T-helper 17 cell (primary cell): ENCODE data around the gene LMOD2. TPM values are rescaled to one million over a fixed set of nuclear protein-coding genes. Genes with fewer than 3 reads are reported as not detected.

Source experiments
- ATAC-seq: fragments of 150-1000 bp; cut with Tn5 transposase; 2 replicates; pipeline ENCODE4 v1.10.0; 2021; ENCODE audit warnings: mild to moderate bottlenecking, moderate library complexity
- DNase-seq, 3 donors: peaks; one replicate each; pipeline versions ENCODE4 v3.0.0 to v3.0.0-alpha.2; 2020 to 2021
- H3K9me3 ChIP-seq: one replicate; pipeline ENCODE4 v1.7.0; 2013; ENCODE audit warnings: low read length, mild to moderate bottlenecking; ENCODE audit not compliant: control insufficient read depth, poor library complexity, severe bottlenecking
- H3K27ac Mint-ChIP-seq: one replicate; pipeline ENCODE4 v1.8.0; 2022; ENCODE audit warnings: mild to moderate bottlenecking, moderate library complexity, mixed read lengths
- H3K27me3 Mint-ChIP-seq: one replicate; pipeline ENCODE4 v1.8.0; 2022; ENCODE audit warnings: mixed read lengths
- H3K36me3 Mint-ChIP-seq: one replicate; pipeline ENCODE4 v1.8.0; 2022; ENCODE audit warnings: low read depth, mixed read lengths
- H3K4me1 Mint-ChIP-seq: one replicate; pipeline ENCODE4 v1.8.0; 2022; ENCODE audit warnings: mild to moderate bottlenecking, mixed read lengths
- H3K4me3 Mint-ChIP-seq: one replicate; pipeline ENCODE4 v1.8.0; 2022; ENCODE audit warnings: mild to moderate bottlenecking, moderate library complexity, mixed read lengths
- total RNA-seq, 4 donors: library from RNA in 2 of 4; stranded (reverse) in 2 of 4; gene quantifications; one replicate each; pipeline ENCODE4 v1.2.3 and lab custom pipeline; 2022 to 2026

The LMOD2 gene
- total RNA-seq, 2 donors from 2014 or later, result not detected

- peaks cover 51% of the 10 kb centered on the region for H3K27me3 Mint-ChIP-seq
- no peaks in the 10 kb centered on the region for H3K9me3 ChIP-seq
- ATAC-seq, result no peak
- DNase-seq, result no peak
- H3K4me3 Mint-ChIP-seq, result no peak overlapping the region
- H3K4me1 Mint-ChIP-seq, result peaks cover 2% of the 10 kb centered on the region
- no peaks in the 10 kb centered on the region for H3K36me3 Mint-ChIP-seq
- H3K27ac Mint-ChIP-seq, result no peak overlapping the region
These were observed 8.4 kb upstream of the LMOD2 start for GRCh38 chr7:123647106-123647730.

GRCh38 chr7:123649964-123650363, 5.7 kb upstream of the LMOD2 start:
- no peak overlapping the region for H3K27ac Mint-ChIP-seq
- no peak for ATAC-seq
- no peaks in the 10 kb centered on the region for H3K36me3 Mint-ChIP-seq

GRCh38 chr7:123650595-123650994, 5.1 kb upstream of the LMOD2 start:
- ATAC-seq (no peak), DNase-seq (no peak)
- no peaks in the 10 kb centered on the region for H3K9me3 ChIP-seq
- Mint-ChIP-seq H3K27me3 (peaks cover 20% of the 10 kb centered on the region), H3K27ac (no peak overlapping the region), H3K36me3 (no peaks in the 10 kb centered on the region), H3K4me3 (no peak overlapping the region), H3K4me1 (peaks cover 2% of the 10 kb centered on the region)

More at GRCh38 chr7:123649964-123650363, 5.7 kb upstream of the LMOD2 start:
- DNase-seq, result no peak
- H3K4me3 Mint-ChIP-seq, result no peak overlapping the region
- H3K4me1 Mint-ChIP-seq, result peaks cover 2% of the 10 kb centered on the region
- no peaks in the 10 kb centered on the region for H3K9me3 ChIP-seq
- peaks cover 23% of the 10 kb centered on the region for H3K27me3 Mint-ChIP-seq

- no peak for ATAC-seq
- no peaks in the 10 kb centered on the region for H3K36me3 Mint-ChIP-seq
- no peak overlapping the region for H3K4me3 Mint-ChIP-seq
- peaks cover 11% of the 10 kb centered on the region for H3K27me3 Mint-ChIP-seq
- H3K27ac Mint-ChIP-seq, result no peak overlapping the region
- peaks cover 2% of the 10 kb centered on the region for H3K4me1 Mint-ChIP-seq
- H3K9me3 ChIP-seq, result no peaks in the 10 kb centered on the region
- no peak for DNase-seq
These were observed 3.3 kb upstream of the LMOD2 start for GRCh38 chr7:123652406-123652805.

GRCh38 chr7:123653162-123653561, 2.5 kb upstream of the LMOD2 start:
- Mint-ChIP-seq H3K4me3 (no peak overlapping the region), H3K27ac (no peak overlapping the region), H3K4me1 (peaks cover 2% of the 10 kb centered on the region), H3K27me3 (peaks cover 10% of the 10 kb centered on the region), H3K36me3 (no peaks in the 10 kb centered on the region)
- DNase-seq (no peak), ATAC-seq (no peak)
- H3K9me3 ChIP-seq, result no peaks in the 10 kb centered on the region

GRCh38 chr7:123656544-123657303, 1.1 kb downstream of the LMOD2 start:
- no peaks in the 10 kb centered on the region for H3K9me3 ChIP-seq
- no peak overlapping the region for H3K4me3 Mint-ChIP-seq
- H3K27me3 Mint-ChIP-seq, result peaks cover 32% of the 10 kb centered on the region
- peaks cover 3% of the 10 kb centered on the region for H3K36me3 Mint-ChIP-seq
- no peaks in the 10 kb centered on the region for H3K4me1 Mint-ChIP-seq
- no peak overlapping the region for H3K27ac Mint-ChIP-seq
- DNase-seq, result no peak
- ATAC-seq, result no peak

GRCh38 chr7:123657304-123657685, 1.6 kb downstream of the LMOD2 start:
- no peak for DNase-seq
- no peaks in the 10 kb centered on the region for H3K9me3 ChIP-seq
- Mint-ChIP-seq H3K4me3 (no peak overlapping the region), H3K27ac (no peak overlapping the region), H3K27me3 (peaks cover 38% of the 10 kb centered on the region), H3K4me1 (no peaks in the 10 kb centered on the region), H3K36me3 (peaks cover 3% of the 10 kb centered on the region)
- ATAC-seq, result no peak

- Mint-ChIP-seq H3K4me3 (no peak overlapping the region), H3K27me3 (peaks cover 41% of the 10 kb centered on the region), H3K27ac (no peak overlapping the region), H3K36me3 (peaks cover 3% of the 10 kb centered on the region), H3K4me1 (no peaks in the 10 kb centered on the region)
- DNase-seq, result no peak
- no peak for ATAC-seq
- no peaks in the 10 kb centered on the region for H3K9me3 ChIP-seq
These were observed 2.4 kb downstream of the LMOD2 start for GRCh38 chr7:123658023-123658422.

- Mint-ChIP-seq H3K27me3 (peaks cover 55% of the 10 kb centered on the region), H3K27ac (no peak overlapping the region), H3K36me3 (peaks cover 3% of the 10 kb centered on the region), H3K4me1 (no peaks in the 10 kb centered on the region), H3K4me3 (no peak overlapping the region)
- no peaks in the 10 kb centered on the region for H3K9me3 ChIP-seq
- DNase-seq (no peak), ATAC-seq (no peak)
These were observed 5.1 kb downstream of the LMOD2 start for GRCh38 chr7:123660514-123661354.

- DNase-seq (no peak), ATAC-seq (no peak)
- Mint-ChIP-seq H3K27ac (no peak overlapping the region), H3K4me1 (no peaks in the 10 kb centered on the region), H3K36me3 (peaks cover 3% of the 10 kb centered on the region), H3K27me3 (peaks cover 56% of the 10 kb centered on the region), H3K4me3 (no peak overlapping the region)
- H3K9me3 ChIP-seq, result no peaks in the 10 kb centered on the region
These were observed 6.1 kb downstream of the LMOD2 start for GRCh38 chr7:123661765-123662164.

GRCh38 chr7:123662293-123662692, 6.6 kb downstream of the LMOD2 start:
- H3K4me1 Mint-ChIP-seq, result no peaks in the 10 kb centered on the region
- H3K36me3 Mint-ChIP-seq, result peaks cover 3% of the 10 kb centered on the region
- ATAC-seq, result no peak
- H3K4me3 Mint-ChIP-seq, result no peak overlapping the region
- no peak for DNase-seq
- peaks cover 56% of the 10 kb centered on the region for H3K27me3 Mint-ChIP-seq
- no peaks in the 10 kb centered on the region for H3K9me3 ChIP-seq
- H3K27ac Mint-ChIP-seq, result no peak overlapping the region

GRCh38 chr7:123662755-123663154, 7.1 kb downstream of the LMOD2 start:
- Mint-ChIP-seq H3K4me1 (no peaks in the 10 kb centered on the region), H3K4me3 (no peak overlapping the region), H3K36me3 (peaks cover 3% of the 10 kb centered on the region), H3K27ac (no peak overlapping the region), H3K27me3 (peaks cover 56% of the 10 kb centered on the region)
- ATAC-seq (no peak), DNase-seq (no peak)
- no peaks in the 10 kb centered on the region for H3K9me3 ChIP-seq

GRCh38 chr7:123663200-123663599, 7.5 kb downstream of the LMOD2 start:
- no peak for DNase-seq
- peaks cover 56% of the 10 kb centered on the region for H3K27me3 Mint-ChIP-seq
- H3K4me1 Mint-ChIP-seq, result no peaks in the 10 kb centered on the region
- H3K9me3 ChIP-seq, result no peaks in the 10 kb centered on the region
- no peak overlapping the region for H3K27ac Mint-ChIP-seq
- ATAC-seq, result no peak
- peaks cover 3% of the 10 kb centered on the region for H3K36me3 Mint-ChIP-seq
- H3K4me3 Mint-ChIP-seq, result no peak overlapping the region
